ENCODE measurements around the gene PHOSPHO2.

GRCh38 chr2:169702996-169703395 lies 8.7 kb downstream of the PHOSPHO2 start:
- TF ChIP-seq, protein P1, sequence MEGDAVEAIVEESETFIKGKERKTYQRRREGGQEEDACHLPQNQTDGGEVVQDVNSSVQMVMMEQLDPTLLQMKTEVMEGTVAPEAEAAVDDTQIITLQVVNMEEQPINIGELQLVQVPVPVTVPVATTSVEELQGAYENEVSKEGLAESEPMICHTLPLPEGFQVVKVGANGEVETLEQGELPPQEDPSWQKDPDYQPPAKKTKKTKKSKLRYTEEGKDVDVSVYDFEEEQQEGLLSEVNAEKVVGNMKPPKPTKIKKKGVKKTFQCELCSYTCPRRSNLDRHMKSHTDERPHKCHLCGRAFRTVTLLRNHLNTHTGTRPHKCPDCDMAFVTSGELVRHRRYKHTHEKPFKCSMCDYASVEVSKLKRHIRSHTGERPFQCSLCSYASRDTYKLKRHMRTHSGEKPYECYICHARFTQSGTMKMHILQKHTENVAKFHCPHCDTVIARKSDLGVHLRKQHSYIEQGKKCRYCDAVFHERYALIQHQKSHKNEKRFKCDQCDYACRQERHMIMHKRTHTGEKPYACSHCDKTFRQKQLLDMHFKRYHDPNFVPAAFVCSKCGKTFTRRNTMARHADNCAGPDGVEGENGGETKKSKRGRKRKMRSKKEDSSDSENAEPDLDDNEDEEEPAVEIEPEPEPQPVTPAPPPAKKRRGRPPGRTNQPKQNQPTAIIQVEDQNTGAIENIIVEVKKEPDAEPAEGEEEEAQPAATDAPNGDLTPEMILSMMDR (IDR thresholded peaks at IDR 0.05; ENCODE audit: extremely low read depth in 1 of 2, insufficient read depth in 1 of 2, low read depth in 1 of 2, low read length in 2 of 2), result no peak
- TF ChIP-seq EZH2 (IDR thresholded peaks at IDR 0.05; ENCODE audit: borderline replicate concordance, low read depth, low read length, severe bottlenecking) (no peak), POLR2AphosphoS5 (IDR thresholded peaks at IDR 0.05; ENCODE audit: insufficient read depth, low read depth, low read length) (no peak), POLR2A (IDR thresholded peaks at IDR 0.05; ENCODE audit: low read depth, low read length) (no peak), MYC (IDR thresholded peaks at IDR 0.05; ENCODE audit: low read depth, low read length) (no peak), MAX (IDR thresholded peaks at IDR 0.05; ENCODE audit: insufficient read depth, insufficient read length) (no peak), FOS (IDR thresholded peaks at IDR 0.05; ENCODE audit: borderline replicate concordance, insufficient read depth, low read length) (no peak)
